ENCODE measurements around the gene PTPRG. TPM values are rescaled to one million over a fixed set of nuclear protein-coding genes. Genes with fewer than 3 reads are reported as not detected.

The PTPRG gene
- total RNA-seq, 1 experiment from 2014 or later: 0.74 TPM

DNA sequence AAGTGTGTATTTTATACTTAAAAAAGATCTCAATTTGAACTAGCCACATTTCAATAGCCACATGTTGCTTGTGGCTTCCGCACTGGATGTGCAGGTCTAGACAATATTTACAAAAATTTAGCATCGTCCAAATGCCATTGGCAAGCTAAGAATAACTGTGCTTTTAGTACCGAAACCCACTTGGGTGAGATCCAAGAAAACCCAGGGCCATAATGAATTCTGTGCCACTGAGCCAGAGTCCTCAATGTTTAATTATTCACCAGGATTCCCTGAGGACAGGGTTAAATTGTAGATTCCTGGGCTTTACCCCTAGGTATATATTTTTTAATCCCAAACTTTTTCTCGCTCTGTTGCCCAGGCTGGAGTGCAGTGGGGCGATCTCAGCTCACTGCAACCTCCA is 22.9 kb upstream of the PTPRG start:
- intact Hi-C loops (cut with micrococcal nuclease; ENCODE audit: unreplicated experiment) (no loop called here), in situ Hi-C loops (cut with HindIII; ENCODE audit: low pct_unique_long_range_greater_than_20kb, low sequenced_read_pairs) (no loop called here)
- ChIA-PET CTCF (no interaction called here), POLR2A (no interaction called here)
- Histone ChIP-seq H3K4me1 (ENCODE audit: control insufficient read depth, insufficient read depth, low read length) (no peaks in the 10 kb centered on the region), H3K9me3 (ENCODE audit: control insufficient read depth, insufficient read depth, low read depth, low read length) (no peaks in the 10 kb centered on the region), H3K36me3 (ENCODE audit: control insufficient read depth, insufficient read depth, low read length) (no peaks in the 10 kb centered on the region), H3K27me3 (ENCODE audit: control insufficient read depth, insufficient read depth, low read length) (no peaks in the 10 kb centered on the region), H3K4me3 (ENCODE audit: low read depth in 2 of 2, low read length in 2 of 2) (no peak overlapping the region), H3K27ac (ENCODE audit: low read length) (no peak overlapping the region)
- TF ChIP-seq POLR2AphosphoS5 (IDR thresholded peaks at IDR 0.05; ENCODE audit: low read depth, low read length): no peak
- TF ChIP-seq TCF7L2 (IDR thresholded peaks at IDR 0.05; ENCODE audit: low read depth, low read length): no peak
- no peak for TF ChIP-seq SIN3A (IDR thresholded peaks at IDR 0.05; ENCODE audit: borderline replicate concordance, insufficient read depth, low read depth, low read length)
- TF ChIP-seq, protein P1, sequence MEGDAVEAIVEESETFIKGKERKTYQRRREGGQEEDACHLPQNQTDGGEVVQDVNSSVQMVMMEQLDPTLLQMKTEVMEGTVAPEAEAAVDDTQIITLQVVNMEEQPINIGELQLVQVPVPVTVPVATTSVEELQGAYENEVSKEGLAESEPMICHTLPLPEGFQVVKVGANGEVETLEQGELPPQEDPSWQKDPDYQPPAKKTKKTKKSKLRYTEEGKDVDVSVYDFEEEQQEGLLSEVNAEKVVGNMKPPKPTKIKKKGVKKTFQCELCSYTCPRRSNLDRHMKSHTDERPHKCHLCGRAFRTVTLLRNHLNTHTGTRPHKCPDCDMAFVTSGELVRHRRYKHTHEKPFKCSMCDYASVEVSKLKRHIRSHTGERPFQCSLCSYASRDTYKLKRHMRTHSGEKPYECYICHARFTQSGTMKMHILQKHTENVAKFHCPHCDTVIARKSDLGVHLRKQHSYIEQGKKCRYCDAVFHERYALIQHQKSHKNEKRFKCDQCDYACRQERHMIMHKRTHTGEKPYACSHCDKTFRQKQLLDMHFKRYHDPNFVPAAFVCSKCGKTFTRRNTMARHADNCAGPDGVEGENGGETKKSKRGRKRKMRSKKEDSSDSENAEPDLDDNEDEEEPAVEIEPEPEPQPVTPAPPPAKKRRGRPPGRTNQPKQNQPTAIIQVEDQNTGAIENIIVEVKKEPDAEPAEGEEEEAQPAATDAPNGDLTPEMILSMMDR (IDR thresholded peaks at IDR 0.05): no peak
- TF ChIP-seq, protein P2, sequence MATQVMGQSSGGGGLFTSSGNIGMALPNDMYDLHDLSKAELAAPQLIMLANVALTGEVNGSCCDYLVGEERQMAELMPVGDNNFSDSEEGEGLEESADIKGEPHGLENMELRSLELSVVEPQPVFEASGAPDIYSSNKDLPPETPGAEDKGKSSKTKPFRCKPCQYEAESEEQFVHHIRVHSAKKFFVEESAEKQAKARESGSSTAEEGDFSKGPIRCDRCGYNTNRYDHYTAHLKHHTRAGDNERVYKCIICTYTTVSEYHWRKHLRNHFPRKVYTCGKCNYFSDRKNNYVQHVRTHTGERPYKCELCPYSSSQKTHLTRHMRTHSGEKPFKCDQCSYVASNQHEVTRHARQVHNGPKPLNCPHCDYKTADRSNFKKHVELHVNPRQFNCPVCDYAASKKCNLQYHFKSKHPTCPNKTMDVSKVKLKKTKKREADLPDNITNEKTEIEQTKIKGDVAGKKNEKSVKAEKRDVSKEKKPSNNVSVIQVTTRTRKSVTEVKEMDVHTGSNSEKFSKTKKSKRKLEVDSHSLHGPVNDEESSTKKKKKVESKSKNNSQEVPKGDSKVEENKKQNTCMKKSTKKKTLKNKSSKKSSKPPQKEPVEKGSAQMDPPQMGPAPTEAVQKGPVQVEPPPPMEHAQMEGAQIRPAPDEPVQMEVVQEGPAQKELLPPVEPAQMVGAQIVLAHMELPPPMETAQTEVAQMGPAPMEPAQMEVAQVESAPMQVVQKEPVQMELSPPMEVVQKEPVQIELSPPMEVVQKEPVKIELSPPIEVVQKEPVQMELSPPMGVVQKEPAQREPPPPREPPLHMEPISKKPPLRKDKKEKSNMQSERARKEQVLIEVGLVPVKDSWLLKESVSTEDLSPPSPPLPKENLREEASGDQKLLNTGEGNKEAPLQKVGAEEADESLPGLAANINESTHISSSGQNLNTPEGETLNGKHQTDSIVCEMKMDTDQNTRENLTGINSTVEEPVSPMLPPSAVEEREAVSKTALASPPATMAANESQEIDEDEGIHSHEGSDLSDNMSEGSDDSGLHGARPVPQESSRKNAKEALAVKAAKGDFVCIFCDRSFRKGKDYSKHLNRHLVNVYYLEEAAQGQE (IDR thresholded peaks at IDR 0.05; ENCODE audit: insufficient read depth in 1 of 2, low read depth in 2 of 2, low read length in 1 of 2): no peak
- no TSS peak for BruUV-seq (replicated peaks)
- no peak for ATAC-seq
- DNase-seq (ENCODE audit: low read depth, low spot score): no peak

DNA sequence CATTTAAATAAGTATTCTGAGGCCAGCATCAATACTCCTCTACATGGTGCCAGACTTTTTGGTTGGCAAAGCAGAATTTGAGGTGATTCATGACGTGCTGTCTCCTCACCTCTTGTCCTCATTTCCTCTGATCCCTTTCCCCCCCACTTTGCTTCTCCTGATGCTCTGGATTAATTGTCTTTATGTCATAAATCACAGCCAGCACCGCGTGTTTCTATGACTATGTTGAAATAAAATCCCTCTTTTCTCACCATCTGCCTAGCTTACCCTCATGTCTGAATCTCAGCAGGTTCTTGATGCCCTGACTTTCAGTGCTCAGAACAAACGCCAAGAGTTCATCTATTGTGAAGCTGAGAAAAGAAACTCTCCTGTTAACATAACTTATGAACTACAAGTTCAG is 19.7 kb upstream of the PTPRG start:
- ChIA-PET CTCF (no interaction called here), POLR2A (no interaction called here)
- in situ Hi-C loops (cut with HindIII; ENCODE audit: low pct_unique_long_range_greater_than_20kb, low sequenced_read_pairs) (no loop called here), intact Hi-C loops (cut with micrococcal nuclease; ENCODE audit: unreplicated experiment) (no loop called here)
- ATAC-seq (no peak), DNase-seq (ENCODE audit: low read depth, low spot score) (no peak)
- Histone ChIP-seq H3K36me3 (ENCODE audit: control insufficient read depth, insufficient read depth, low read length) (no peaks in the 10 kb centered on the region), H3K27me3 (ENCODE audit: control insufficient read depth, insufficient read depth, low read length) (no peaks in the 10 kb centered on the region), H3K4me3 (ENCODE audit: low read depth in 2 of 2, low read length in 2 of 2) (no peak overlapping the region), H3K27ac (ENCODE audit: low read length) (no peak overlapping the region), H3K9me3 (ENCODE audit: control insufficient read depth, insufficient read depth, low read depth, low read length) (no peaks in the 10 kb centered on the region), H3K4me1 (ENCODE audit: control insufficient read depth, insufficient read depth, low read length) (no peaks in the 10 kb centered on the region)
- BruUV-seq (replicated peaks): no TSS peak
- TF ChIP-seq, protein P1 (IDR thresholded peaks at IDR 0.05): no peak
- TF ChIP-seq SIN3A (IDR thresholded peaks at IDR 0.05; ENCODE audit: borderline replicate concordance, insufficient read depth, low read depth, low read length): no peak
- TF ChIP-seq, protein P2 (IDR thresholded peaks at IDR 0.05; ENCODE audit: insufficient read depth in 1 of 2, low read depth in 2 of 2, low read length in 1 of 2): no peak
- TF ChIP-seq POLR2AphosphoS5 (IDR thresholded peaks at IDR 0.05; ENCODE audit: low read depth, low read length): no peak
- TF ChIP-seq TCF7L2 (IDR thresholded peaks at IDR 0.05; ENCODE audit: low read depth, low read length): no peak

Data from Panc1 (cell line).